Measurements from ENCODE around the gene RPUSD2.

RPUSD2 gene

DNA sequence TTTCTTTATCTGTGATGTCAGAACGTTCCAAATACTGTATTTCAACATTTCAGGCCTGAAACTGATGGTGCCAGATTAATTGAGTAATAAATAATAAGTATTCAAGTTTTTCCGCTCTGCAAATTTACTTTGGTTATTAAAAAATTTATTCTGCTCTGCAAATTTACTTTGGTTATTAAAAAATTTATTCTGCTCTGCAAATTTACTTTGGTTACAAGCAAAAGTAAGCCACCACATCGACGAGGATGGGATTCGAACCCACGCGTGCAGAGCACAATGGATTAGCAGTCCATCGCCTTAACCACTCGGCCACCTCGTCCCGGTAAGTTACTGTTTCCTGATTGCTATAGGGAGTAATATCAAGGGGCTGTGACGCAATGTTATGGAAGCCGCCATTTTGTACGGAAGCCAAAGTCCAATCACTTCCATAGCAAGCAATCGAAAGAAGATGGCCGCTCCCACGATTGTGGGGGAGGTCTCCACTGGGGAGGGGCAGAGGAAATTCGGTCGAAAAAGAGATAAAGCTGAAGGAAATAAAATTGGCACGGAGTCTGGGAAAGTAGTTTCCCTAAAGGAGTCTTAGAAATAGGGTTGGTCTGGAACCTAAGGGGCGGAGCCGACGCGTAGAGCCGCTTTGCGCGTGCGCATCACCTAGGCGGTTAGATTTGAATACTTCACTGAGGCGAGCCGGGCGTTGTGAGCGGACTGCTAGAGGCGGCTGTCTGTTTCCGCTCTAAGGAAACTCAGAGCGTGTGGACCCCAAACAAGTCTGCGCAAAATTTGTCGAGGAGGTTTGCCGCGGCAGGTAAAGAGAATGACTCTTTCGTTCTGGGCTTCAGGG is 24.7 kb downstream of the RPUSD2 start, which contains the start of gene KNL1:
TSS of gene KNL1 (plus strand) at position 662 of the 841 bp plus-strand sequence. CDS start 8,683 bp downstream, outside the sequence.
- Histone ChIP-seq H3K36me3 (ENCODE audit: control insufficient read depth in 2 of 2, insufficient read depth in 2 of 2, low read length in 2 of 2) (no peaks in the 10 kb centered on the region), H3K9ac (ENCODE audit: low read length in 2 of 2) (peak within 1 kb of the TSS; percentile 86 to 95), H3K4me1 (ENCODE audit: control insufficient read depth, insufficient read depth, low read length) (peaks cover 8% of the 10 kb centered on the region), H3K27ac (ENCODE audit: low read length) (peak within 1 kb of the TSS; percentile 84), H3K9me3 (ENCODE audit: control insufficient read depth in 2 of 2, low read length in 2 of 2) (no peaks in the 10 kb centered on the region), H3K4me3 (ENCODE audit: low read length in 2 of 2) (peak within 1 kb of the TSS; percentile 89 to 91), H3K27me3 (ENCODE audit: control insufficient read depth in 1 of 2, insufficient read depth in 2 of 2, low read length in 2 of 2) (peaks cover 0 to 7% of the 10 kb centered on the region in 2 donors)

DNA sequence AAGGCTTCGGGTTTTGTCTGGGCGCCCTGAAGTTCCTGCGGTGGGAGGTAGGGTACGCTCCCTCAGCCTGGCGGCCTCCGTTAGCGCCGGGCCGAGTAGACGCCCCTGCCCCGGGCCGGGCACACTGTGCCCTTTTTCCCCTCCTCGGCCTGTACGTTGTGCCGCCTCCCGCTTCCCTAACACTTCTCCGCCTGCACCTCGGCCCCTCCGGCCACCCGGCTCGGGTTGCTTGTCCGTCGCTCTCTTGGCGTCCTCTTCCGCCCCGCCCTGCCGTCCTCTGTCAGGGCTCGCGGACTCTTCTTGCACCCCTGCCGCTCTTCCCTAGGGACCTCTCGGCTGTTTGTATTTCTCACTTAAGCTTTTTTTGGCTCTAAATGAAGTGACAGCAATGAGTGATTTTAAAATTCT is 25.3 kb downstream of the RPUSD2 start:
- Histone ChIP-seq H3K4me1 (ENCODE audit: control insufficient read depth, insufficient read depth, low read length) (peaks cover 8% of the 10 kb centered on the region), H3K27me3 (ENCODE audit: control insufficient read depth in 1 of 2, insufficient read depth in 2 of 2, low read length in 2 of 2) (peaks cover 0 to 7% of the 10 kb centered on the region in 2 donors), H3K9me3 (ENCODE audit: control insufficient read depth in 2 of 2, low read length in 2 of 2) (no peaks in the 10 kb centered on the region), H3K9ac (ENCODE audit: low read length in 2 of 2) (no peak overlapping the region), H3K36me3 (ENCODE audit: control insufficient read depth in 2 of 2, insufficient read depth in 2 of 2, low read length in 2 of 2) (no peaks in the 10 kb centered on the region), H3K4me3 (ENCODE audit: low read length in 2 of 2) (peak overlapping the region; percentile 89 to 91), H3K27ac (ENCODE audit: low read length) (no peak overlapping the region)

DNA sequence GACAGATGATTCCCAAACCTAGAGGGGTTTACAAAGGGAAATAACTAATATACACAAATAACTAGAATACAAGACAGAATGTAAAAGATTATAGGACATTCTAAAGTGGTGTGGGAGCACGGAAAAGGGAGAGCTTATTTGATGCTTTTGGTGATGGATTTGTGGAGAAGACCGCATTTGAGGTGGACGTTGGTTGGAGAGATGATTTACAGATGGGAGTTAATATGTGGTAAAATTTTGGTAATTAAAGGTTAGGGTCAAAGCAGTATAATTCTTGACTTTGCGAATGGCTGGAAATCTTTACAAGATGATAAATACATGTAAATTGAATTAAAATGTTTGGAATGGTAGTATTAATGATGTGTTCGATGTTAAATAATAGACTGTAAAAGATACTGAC is 26.1 kb downstream of the RPUSD2 start:
- Histone ChIP-seq H3K36me3 (ENCODE audit: control insufficient read depth in 2 of 2, insufficient read depth in 2 of 2, low read length in 2 of 2) (no peaks in the 10 kb centered on the region), H3K27ac (ENCODE audit: low read length) (no peak overlapping the region), H3K9me3 (ENCODE audit: control insufficient read depth in 2 of 2, low read length in 2 of 2) (no peaks in the 10 kb centered on the region), H3K4me3 (ENCODE audit: low read length in 2 of 2) (no peak overlapping the region), H3K27me3 (ENCODE audit: control insufficient read depth in 1 of 2, insufficient read depth in 2 of 2, low read length in 2 of 2) (peaks cover 0 to 7% of the 10 kb centered on the region in 2 donors), H3K4me1 (ENCODE audit: control insufficient read depth, insufficient read depth, low read length) (peaks cover 8% of the 10 kb centered on the region), H3K9ac (ENCODE audit: low read length in 2 of 2) (no peak overlapping the region)

DNA sequence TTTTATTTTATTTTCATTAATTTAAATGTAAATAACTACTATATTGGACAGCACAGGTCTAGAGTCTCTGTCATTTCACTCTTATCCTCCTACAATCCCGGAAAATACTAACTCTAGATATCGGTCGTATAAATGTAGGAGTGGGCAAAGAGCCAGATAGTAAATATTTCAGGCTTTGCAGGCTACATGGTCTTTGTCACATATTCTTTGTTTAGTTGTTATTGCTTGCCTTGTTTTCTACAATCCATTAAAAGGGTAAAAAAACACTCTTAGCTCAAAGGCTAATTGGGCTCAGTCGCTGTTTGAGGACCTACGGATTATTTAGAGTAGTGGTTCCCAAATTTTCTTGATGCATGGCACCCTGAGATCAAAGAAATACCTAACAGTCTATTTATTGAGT is 26.7 kb downstream of the RPUSD2 start:
- H3K4me3 ChIP-seq (ENCODE audit: low read length in 2 of 2): no peak overlapping the region
- H3K9me3 ChIP-seq (ENCODE audit: control insufficient read depth in 2 of 2, low read length in 2 of 2): no peaks in the 10 kb centered on the region
- peaks cover 0 to 7% of the 10 kb centered on the region in 2 donors for H3K27me3 ChIP-seq (ENCODE audit: control insufficient read depth in 1 of 2, insufficient read depth in 2 of 2, low read length in 2 of 2)
- H3K36me3 ChIP-seq (ENCODE audit: control insufficient read depth in 2 of 2, insufficient read depth in 2 of 2, low read length in 2 of 2): no peaks in the 10 kb centered on the region
- H3K4me1 ChIP-seq (ENCODE audit: control insufficient read depth, insufficient read depth, low read length): peaks cover 8% of the 10 kb centered on the region
- H3K27ac ChIP-seq (ENCODE audit: low read length): no peak overlapping the region
- no peak overlapping the region for H3K9ac ChIP-seq (ENCODE audit: low read length in 2 of 2)

DNA sequence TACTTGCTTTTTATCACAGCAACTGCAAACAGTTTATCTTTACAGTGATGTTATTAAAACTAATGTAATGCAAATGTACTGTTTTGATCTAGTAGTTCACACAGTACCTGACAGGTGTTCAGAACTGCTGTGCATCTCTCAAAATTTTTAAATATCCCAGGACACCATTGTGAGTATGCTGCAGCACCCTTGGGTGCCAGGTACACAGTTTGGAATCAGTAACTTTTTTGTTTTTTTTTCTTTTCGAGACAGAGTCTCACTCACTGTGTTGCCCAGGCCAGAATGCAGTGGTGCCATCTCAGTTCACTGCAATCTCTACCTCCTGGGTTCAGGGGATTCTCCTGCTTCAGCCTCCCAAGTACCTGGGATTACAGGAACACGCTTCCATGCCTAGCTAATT is 27.9 kb downstream of the RPUSD2 start:
- H3K9ac ChIP-seq (ENCODE audit: low read length in 2 of 2): no peak overlapping the region
- H3K27ac ChIP-seq (ENCODE audit: low read length): no peak overlapping the region
- H3K4me1 ChIP-seq (ENCODE audit: control insufficient read depth, insufficient read depth, low read length): peaks cover 8% of the 10 kb centered on the region
- no peaks in the 10 kb centered on the region for H3K9me3 ChIP-seq (ENCODE audit: control insufficient read depth in 2 of 2, low read length in 2 of 2)
- no peaks in the 10 kb centered on the region for H3K36me3 ChIP-seq (ENCODE audit: control insufficient read depth in 2 of 2, insufficient read depth in 2 of 2, low read length in 2 of 2)
- H3K4me3 ChIP-seq (ENCODE audit: low read length in 2 of 2): no peak overlapping the region
- peaks cover 0 to 7% of the 10 kb centered on the region in 2 donors for H3K27me3 ChIP-seq (ENCODE audit: control insufficient read depth in 1 of 2, insufficient read depth in 2 of 2, low read length in 2 of 2)

DNA sequence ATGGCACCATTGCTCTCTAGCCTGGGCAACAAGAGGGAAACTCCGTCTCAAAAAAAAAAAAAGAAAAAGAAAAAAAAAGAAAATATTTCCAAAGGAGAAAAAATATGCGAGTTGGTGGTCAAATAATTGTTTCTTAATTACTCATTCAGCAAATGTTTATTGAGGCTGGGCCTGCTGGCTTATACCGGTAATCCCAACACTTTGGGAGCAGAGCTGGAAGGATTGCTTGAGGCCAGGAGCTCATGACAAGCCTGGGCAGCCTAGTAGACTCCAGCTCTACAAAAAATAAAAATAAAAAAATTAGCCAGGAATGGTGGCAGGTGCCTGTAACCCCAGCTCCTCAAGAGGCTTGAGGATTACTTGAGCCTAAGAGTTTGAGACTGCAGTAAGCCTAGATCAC is 29.0 kb downstream of the RPUSD2 start:
- Histone ChIP-seq H3K9me3 (ENCODE audit: control insufficient read depth in 2 of 2, low read length in 2 of 2) (no peaks in the 10 kb centered on the region), H3K4me1 (ENCODE audit: control insufficient read depth, insufficient read depth, low read length) (peaks cover 8% of the 10 kb centered on the region), H3K27ac (ENCODE audit: low read length) (no peak overlapping the region), H3K27me3 (ENCODE audit: control insufficient read depth in 1 of 2, insufficient read depth in 2 of 2, low read length in 2 of 2) (peaks cover 0 to 7% of the 10 kb centered on the region in 2 donors), H3K4me3 (ENCODE audit: low read length in 2 of 2) (no peak overlapping the region), H3K36me3 (ENCODE audit: control insufficient read depth in 2 of 2, insufficient read depth in 2 of 2, low read length in 2 of 2) (no peaks in the 10 kb centered on the region), H3K9ac (ENCODE audit: low read length in 2 of 2) (no peak overlapping the region)

DNA sequence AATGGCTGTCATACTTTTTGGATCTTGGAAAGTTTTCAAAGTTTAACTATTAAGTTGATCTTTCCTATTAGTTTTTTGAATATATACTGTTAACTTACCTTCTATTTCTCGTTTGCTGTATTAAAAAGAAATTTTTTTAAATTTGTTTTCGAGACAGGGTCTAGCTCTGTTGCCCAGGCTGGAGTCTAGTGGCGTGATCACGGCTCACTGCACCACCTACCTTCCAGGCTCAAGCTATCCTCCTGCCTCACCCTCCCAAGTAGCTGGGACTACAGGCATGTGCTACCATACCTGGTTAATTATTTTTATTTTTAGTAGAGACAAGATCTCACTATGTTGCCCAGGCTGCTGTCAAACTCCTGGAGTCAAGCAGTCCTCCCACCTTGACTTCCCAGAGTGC is 29.6 kb downstream of the RPUSD2 start:
- Histone ChIP-seq H3K27ac (ENCODE audit: low read length) (no peak overlapping the region), H3K27me3 (ENCODE audit: control insufficient read depth in 1 of 2, insufficient read depth in 2 of 2, low read length in 2 of 2) (peaks cover 0 to 7% of the 10 kb centered on the region in 2 donors), H3K9me3 (ENCODE audit: control insufficient read depth in 2 of 2, low read length in 2 of 2) (no peaks in the 10 kb centered on the region), H3K4me1 (ENCODE audit: control insufficient read depth, insufficient read depth, low read length) (peaks cover 8% of the 10 kb centered on the region), H3K9ac (ENCODE audit: low read length in 2 of 2) (no peak overlapping the region), H3K36me3 (ENCODE audit: control insufficient read depth in 2 of 2, insufficient read depth in 2 of 2, low read length in 2 of 2) (no peaks in the 10 kb centered on the region), H3K4me3 (ENCODE audit: low read length in 2 of 2) (no peak overlapping the region)

DNA sequence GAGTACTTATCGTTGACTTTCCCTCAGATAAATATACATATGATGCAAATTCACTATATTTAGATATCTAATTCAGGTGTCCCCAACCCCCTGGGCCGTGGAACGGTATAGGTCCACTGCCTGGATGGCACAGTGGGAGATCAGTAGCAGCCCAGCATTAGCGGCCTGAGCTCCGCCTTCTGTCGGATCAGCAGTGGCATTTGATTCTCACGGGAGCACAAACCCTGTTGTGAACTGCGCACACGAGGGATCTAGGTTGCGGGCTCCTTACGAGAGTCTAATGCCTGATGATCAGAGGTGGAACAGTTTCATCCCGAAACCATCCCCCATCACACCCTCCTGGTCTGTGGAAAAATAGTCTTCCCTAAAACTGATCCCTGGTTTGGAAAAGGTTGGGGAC is 31.9 kb downstream of the RPUSD2 start:
- Histone ChIP-seq H3K4me1 (ENCODE audit: control insufficient read depth, insufficient read depth, low read length) (no peaks in the 10 kb centered on the region), H3K36me3 (ENCODE audit: control insufficient read depth in 2 of 2, insufficient read depth in 2 of 2, low read length in 2 of 2) (no peaks in the 10 kb centered on the region)

DNA sequence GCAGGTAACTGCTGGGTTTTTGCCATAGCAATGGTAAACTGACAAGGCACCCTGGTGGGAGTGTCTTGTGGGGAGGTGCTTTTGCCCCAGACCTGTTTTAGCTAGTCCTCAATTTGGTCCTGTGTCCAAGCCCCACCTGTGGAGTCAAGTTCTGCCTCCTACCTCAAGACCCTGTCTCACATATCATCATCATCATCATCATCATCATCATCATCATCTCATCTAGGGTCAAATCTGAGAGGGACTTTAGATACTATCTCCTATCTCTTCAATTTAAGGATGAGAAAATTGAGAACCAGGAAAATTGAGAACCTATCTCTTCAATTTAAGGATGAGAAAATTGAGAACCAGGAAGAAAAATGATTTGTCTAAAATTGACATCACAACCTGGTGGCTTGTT is 34.8 kb downstream of the RPUSD2 start:
- Histone ChIP-seq H3K9me3 (ENCODE audit: control insufficient read depth in 2 of 2, low read length in 2 of 2) (no peaks in the 10 kb centered on the region), H3K27me3 (ENCODE audit: control insufficient read depth in 1 of 2, insufficient read depth in 2 of 2, low read length in 2 of 2) (no peaks in the 10 kb centered on the region), H3K9ac (ENCODE audit: low read length in 2 of 2) (no peak overlapping the region)

More for the DNA sequence above, 31.9 kb downstream of the RPUSD2 start:
- Histone ChIP-seq H3K4me3 (ENCODE audit: low read length in 2 of 2) (no peak overlapping the region), H3K9ac (ENCODE audit: low read length in 2 of 2) (no peak overlapping the region), H3K9me3 (ENCODE audit: control insufficient read depth in 2 of 2, low read length in 2 of 2) (no peaks in the 10 kb centered on the region), H3K27me3 (ENCODE audit: control insufficient read depth in 1 of 2, insufficient read depth in 2 of 2, low read length in 2 of 2) (no peaks in the 10 kb centered on the region), H3K27ac (ENCODE audit: low read length) (no peak overlapping the region)

DNA sequence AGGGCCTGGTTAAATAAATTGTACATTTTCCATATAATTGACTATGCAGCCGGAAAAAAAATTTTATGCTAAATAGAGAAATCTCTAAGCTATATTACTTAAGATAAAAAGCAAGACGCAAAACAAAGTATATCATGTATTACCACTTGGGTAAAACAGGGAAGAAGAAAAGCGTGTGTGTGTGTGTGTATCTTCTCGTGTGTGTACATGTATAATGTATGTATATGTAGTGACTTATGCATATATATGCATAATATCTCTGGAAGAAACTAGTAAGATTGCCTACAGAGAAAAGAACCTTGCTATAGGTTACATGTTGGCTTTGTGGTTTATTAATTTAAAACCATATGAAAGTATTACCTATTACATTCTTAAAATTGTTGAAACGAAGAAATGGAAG is 44.0 kb downstream of the RPUSD2 start:
- no peak overlapping the region for H3K4me3 ChIP-seq (ENCODE audit: low read length in 2 of 2)
- no peaks in the 10 kb centered on the region for H3K36me3 ChIP-seq (ENCODE audit: control insufficient read depth in 2 of 2, insufficient read depth in 2 of 2, low read length in 2 of 2)
- no peaks in the 10 kb centered on the region for H3K9me3 ChIP-seq (ENCODE audit: control insufficient read depth in 2 of 2, low read length in 2 of 2)
- no peak overlapping the region for H3K9ac ChIP-seq (ENCODE audit: low read length in 2 of 2)
- H3K27ac ChIP-seq (ENCODE audit: low read length): no peak overlapping the region
- H3K27me3 ChIP-seq (ENCODE audit: control insufficient read depth in 1 of 2, insufficient read depth in 2 of 2, low read length in 2 of 2): no peaks in the 10 kb centered on the region
- H3K4me1 ChIP-seq (ENCODE audit: control insufficient read depth, insufficient read depth, low read length): no peaks in the 10 kb centered on the region

More for the DNA sequence above, 34.8 kb downstream of the RPUSD2 start:
- H3K27ac ChIP-seq (ENCODE audit: low read length): no peak overlapping the region
- no peak overlapping the region for H3K4me3 ChIP-seq (ENCODE audit: low read length in 2 of 2)
- H3K4me1 ChIP-seq (ENCODE audit: control insufficient read depth, insufficient read depth, low read length): no peaks in the 10 kb centered on the region
- no peaks in the 10 kb centered on the region for H3K36me3 ChIP-seq (ENCODE audit: control insufficient read depth in 2 of 2, insufficient read depth in 2 of 2, low read length in 2 of 2)

DNA sequence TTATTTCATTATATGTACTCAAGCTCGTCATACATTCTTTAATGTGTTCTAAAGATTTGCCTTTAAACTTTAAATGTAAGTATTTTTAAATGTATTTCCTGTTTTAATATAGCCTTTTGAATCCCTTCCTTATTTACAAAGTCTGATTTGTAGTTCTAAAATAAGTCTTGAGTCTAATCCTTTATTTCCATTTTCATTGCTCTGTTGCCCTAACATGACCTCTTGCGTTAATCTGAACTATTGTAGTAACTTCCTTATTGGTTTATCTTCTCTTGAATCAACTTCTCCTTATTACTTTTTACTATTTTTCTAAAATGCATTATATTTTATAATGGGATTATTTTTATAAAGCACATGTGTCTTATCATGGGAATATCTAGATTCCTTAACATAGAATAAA is 48.9 kb downstream of the RPUSD2 start:
- Histone ChIP-seq H3K27me3 (ENCODE audit: control insufficient read depth in 1 of 2, insufficient read depth in 2 of 2, low read length in 2 of 2) (no peaks in the 10 kb centered on the region), H3K4me1 (ENCODE audit: control insufficient read depth, insufficient read depth, low read length) (no peaks in the 10 kb centered on the region), H3K27ac (ENCODE audit: low read length) (no peak overlapping the region), H3K9me3 (ENCODE audit: control insufficient read depth in 2 of 2, low read length in 2 of 2) (no peaks in the 10 kb centered on the region), H3K4me3 (ENCODE audit: low read length in 2 of 2) (no peak overlapping the region), H3K9ac (ENCODE audit: low read length in 2 of 2) (no peak overlapping the region), H3K36me3 (ENCODE audit: control insufficient read depth in 2 of 2, insufficient read depth in 2 of 2, low read length in 2 of 2) (no peaks in the 10 kb centered on the region)

Measured in stomach smooth muscle (tissue), 2 donors.